Daoy (cell line): ENCODE results near the gene RSPH6A. TPM values are rescaled to one million over a fixed set of nuclear protein-coding genes. Genes with fewer than 3 reads are reported as not detected.
A peak's percentile ranks its signal among the peaks of the same experiment; 100 is the strongest.
"Not testable (repeated sequence)": the region's sequence is repeated elsewhere in the genome, so short reads cannot be mapped to it uniquely, and the experiment has no call there.

Source experiments
- DNase-seq: peaks from one replicate; pipeline ENCODE4 v3.0.0-alpha.2; 2015; ENCODE audit warnings: low read depth
- total RNA-seq: library from RNA; depleted of rRNA; stranded (reverse); fragments of >200 nt; shearing (Covaris generic); gene quantifications from 2 replicates; pipeline ENCODE4 v1.2.3, GENCODE V29; 2014

RSPH6A gene
- total RNA-seq, 1 experiment from 2014 or later, result 0.06 TPM

DNA sequence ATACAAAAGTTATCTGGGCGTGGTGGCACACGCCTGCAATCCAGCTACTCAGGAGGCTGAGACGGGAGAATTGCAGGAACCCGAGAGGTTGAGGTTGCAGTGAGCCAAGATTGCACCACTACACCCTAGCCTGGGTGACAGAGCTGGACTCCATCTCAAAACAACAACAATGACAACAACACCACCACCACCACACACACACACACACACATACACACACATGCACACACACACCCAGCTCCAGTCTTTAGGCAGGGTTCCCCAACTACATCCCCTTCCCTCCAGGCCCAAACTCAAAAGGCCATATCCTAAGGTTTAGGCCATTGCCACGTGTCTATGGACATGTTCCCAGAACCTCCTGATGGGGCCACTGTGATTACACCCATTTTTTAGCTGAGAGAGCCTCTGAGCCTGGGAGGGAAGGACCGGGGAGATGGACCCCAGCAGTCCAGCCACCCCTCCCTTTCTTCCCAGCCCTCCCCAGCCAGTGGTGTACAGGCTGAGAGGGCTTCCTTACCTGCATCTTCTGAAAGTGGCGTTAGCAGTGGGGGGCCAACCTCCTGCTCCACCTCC lies 13.4 kb downstream of the RSPH6A start:
- no peak for DNase-seq

GRCh38 chr19:45800070-45800553 lies 15.0 kb downstream of the RSPH6A start:
- peak; percentile 68 for DNase-seq

DNA sequence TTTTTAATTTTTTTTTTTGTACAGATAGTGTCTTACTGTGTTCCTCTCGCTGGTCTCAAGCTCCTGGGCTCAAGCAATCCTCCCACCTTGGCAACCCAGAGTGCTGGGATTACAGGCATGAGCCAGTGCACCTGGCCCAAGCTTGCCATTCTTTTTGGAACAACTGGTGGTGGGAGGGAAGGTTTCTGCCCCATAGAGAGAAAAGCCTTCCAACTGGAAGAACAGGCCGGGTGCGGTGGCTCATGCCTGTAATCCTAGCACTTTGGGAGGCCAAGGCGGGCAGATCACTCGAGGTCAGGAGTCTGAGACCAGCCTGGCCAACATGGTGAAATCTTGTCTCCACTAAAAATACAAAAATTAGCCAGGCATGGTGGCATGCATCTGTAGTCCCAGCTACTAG lies 15.6 kb downstream of the RSPH6A start:
- DNase-seq, result not testable (repeated sequence)

DNA sequence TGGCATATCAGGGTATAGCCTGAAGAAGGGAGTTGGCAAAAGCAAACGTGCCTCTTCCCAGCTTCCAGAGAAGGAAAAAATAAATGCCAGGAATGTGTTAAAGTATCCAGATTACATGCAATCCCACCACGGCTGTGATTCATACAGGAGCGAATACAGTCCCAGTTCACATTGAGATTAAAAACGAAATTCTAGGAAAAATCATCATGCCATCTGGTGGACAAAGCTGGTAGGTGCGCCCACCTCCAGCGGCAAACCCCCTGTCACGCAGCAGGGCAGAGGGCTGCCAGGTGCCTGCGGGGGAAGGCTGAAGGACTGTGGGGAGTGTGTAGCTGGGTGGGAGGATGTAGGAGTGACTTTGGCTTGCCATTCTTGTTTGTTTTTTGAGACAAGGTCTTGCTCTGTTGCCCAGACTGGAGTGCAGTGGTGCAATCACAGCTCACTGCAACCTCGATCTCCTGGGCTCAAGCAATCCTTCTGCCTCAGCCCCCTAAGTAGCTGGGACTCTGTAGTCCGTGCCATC lies 16.1 kb downstream of the RSPH6A start:
- peak; percentile 73 for DNase-seq

- DNase-seq, result no peak
These were observed 20.5 kb downstream of the RSPH6A start for GRCh38 chr19:45794627-45795026.

GRCh38 chr19:45793876-45794275 lies 21.2 kb downstream of the RSPH6A start:
- DNase-seq, result no peak

- DNase-seq, result no peak
These were observed 21.9 kb downstream of the RSPH6A start for GRCh38 chr19:45793178-45793564.

DNA sequence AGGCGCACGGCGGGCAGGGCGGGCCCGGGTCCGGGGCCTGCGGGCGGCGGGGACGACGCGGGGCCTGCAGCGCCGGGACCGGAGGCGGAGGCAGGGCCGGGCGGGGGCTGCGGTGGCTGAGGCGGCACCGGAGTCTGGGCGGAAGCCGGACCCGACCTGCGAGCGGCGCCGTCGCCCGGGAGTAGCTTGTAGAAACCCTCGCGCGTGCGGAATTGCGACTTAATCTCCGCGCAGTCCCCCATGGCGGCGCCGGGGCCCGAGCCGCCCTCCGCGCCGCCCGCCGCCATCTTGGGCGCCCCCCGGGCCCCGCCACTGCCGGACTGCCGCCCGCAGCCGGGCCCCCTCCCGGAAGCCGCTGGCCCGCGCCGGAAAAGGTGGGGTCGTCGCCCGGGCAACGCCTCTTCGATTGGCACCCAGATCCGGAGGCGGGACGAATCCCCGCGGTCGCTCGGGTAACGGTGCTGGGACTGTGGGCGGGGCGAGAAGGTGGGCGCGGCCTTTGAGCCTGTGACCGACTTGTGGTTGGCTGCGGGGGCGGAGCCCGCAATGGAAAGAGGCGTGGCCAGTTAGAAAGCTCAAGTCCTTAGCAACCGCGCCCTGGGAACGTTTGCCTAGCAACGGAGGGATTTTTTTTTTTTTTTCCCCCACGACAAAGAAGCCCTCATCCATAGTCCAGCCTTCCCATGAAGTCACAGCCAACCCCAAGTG lies 22.5 kb downstream of the RSPH6A start, which contains the start of gene DMWD:
Gene DMWD (minus strand): TSS at position 376 of the 708 bp plus-strand sequence. CDS start 89 bp downstream, at position 287.
- DNase-seq, result peak; percentile 100

DNA sequence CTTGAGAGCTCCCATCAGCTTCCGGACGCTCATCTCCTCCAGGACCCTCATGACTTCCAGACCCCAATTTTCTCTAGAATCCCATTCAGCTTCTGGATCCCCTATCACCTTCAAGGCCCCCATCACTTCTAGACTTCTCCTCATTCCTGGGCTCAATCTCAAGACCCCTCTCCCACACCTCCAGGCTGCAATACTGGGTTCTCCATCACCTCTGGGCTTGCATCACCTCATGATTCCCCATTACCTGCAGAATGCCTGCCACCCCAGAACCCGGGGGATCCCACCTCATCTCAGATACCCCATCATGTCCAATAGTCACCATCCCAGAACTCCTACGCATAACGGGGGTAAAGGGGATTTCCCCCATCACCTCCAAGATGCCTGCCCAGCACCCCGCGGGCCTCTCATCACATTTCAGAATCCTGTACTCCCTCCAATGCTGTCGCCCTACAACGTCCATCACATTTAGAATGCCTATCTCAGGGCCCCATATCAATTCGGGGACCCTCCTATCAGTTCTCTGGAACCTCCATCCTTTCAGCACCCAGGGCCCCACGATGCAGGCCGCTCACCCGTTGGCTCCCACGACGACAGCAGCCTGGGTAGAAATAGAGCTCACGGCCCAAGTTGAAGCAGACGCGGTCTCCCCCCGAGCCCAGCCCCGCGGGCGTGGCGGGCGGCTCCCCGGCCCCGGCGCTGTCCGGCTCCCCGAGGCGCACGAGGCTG lies 23.2 kb downstream of the RSPH6A start:
- no peak for DNase-seq

GRCh38 chr19:45790942-45791341 lies 24.2 kb downstream of the RSPH6A start:
- no peak for DNase-seq

GRCh38 chr19:45789035-45789786 lies 25.9 kb downstream of the RSPH6A start:
- no peak for DNase-seq

DNA sequence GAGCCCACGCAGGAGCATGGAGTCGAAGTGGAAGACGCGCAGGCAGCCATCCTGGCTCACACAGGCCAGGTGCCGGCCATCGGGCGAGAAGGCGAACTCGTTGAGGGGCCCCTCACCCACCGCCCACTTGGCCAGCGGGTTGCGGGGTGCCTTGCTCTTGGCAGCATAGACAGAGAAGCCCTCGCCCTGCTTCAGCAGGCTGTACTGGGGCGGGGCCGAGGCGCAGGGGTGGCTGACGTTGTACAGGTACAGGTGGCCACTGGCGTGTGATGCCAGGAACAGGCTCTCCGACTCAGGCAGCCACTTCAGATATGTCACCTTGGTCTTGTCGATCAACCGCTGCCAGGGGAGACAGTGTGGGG lies 28.6 kb downstream of the RSPH6A start:
- DNase-seq, result peak; percentile 2

DNA sequence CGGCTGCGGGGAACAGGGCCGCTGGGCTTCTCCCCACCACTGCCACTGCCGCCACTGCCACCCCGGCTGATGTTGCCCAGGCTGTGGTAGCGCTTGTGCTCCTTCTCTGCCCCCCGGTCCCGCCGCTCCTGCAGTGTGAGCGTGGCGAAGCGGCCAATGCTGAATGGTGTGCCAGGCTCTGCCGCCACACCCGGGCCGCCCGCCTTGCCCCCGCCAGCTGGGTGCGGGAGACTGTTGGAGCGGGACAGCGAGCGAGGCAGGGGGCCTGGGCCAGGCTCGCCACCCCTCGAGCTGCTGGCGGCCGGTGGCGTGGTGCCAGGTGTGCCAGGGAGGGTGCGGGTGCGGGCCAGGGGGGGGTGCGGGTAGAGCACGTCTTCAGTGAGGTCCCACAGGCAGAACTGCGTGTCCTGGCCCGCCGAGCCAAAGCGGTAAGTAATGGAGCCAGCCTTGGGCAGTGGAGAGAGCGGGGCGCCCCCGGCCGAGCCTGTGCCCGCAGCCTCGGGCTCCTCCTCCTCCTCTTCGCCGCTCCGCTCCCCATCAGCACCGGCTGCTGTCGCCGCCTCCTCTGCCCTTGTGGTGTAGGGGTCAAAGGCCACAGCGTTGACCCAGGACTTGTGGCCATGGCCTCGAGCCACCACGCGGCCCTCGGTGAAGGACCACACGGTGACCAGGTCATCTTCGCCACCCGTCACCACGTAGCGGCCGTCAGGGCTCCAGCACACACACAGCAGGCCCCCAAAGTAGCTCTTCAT lies 29.2 kb downstream of the RSPH6A start:
- no peak for DNase-seq

GRCh38 chr19:45785097-45785496 lies 30.0 kb downstream of the RSPH6A start:
- no peak for DNase-seq

- DNase-seq, result no peak
These were observed 31.0 kb downstream of the RSPH6A start for GRCh38 chr19:45784096-45784495.

DNA sequence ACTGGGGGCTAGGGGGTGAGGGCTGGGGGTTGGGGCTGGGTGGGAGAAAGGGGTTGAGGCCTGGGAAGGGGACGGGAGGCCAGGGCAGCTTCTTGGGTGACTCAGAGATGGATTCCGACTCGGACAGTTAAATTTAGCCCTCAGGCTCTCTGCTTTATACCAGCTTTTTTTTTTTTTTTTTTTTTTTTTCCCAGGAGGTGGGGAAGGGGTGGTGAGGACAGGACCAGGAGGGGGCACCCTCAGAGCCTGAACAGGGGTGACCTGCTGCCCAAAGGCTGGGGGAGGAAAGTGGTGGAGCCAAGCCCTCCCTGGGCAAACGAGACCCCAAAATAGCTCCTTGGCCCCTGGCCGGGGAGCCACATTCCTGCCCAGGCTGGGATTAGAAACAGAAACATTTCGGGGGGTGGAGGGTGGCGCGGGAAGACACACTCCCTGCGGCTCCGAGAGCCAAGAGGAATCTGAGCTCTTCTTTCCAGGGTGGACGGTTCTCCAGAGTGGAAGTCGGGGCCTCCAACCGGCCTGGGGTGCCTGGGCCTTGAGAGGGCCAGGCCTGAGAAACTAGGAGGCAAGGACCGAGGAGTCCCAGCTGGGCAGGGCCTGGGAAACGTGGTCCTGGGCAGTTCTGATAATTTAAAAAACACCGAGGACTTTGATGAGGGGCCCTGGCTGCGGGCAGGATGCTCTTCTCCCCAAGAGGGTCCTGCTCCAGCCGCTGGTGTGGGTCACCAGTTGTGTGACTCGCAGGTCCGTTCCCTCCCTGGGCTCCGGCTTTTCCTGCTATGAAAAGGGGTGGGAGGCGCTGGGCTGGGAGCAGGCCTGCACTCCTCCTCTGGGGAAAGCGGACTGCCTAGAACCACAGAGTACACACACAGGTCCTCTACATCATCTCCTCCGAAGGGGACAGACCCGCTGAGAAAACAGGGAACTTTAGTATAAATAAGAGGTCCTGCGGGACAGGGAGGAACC lies 32.0 kb downstream of the RSPH6A start:
- DNase-seq, result peak; percentile 49

DNA sequence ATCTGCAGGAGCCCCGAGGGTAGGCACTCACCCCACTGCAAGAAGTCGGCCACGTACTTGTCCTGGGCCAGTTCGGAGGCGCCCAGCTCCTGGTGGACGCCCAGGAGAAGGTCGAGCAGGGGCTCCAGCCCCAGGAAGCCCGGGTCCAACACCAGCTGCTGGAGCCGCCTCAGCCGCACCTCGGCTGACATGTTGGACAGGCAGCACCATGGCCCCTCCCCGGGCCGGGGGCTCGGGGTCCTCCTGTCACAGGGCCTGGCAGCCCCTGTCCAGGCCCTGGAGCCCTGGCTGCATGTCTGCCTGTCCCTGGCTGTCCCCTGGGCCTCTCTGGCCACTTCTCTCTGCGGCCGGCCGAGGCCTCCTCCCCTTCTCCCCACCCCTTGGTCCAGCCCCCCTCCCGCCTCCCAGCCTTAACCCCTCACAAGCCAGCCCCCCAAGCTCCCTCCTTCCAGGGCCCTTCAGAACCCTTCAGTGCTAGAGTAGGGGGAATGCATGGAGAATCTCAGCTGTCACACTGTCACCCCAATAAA lies 32.9 kb downstream of the RSPH6A start, which contains the start of gene DMPK:
Gene DMPK (minus strand): TSS at position 329 of the 530 bp plus-strand sequence. CDS start 138 bp downstream, at position 191.
- no peak for DNase-seq

DNA sequence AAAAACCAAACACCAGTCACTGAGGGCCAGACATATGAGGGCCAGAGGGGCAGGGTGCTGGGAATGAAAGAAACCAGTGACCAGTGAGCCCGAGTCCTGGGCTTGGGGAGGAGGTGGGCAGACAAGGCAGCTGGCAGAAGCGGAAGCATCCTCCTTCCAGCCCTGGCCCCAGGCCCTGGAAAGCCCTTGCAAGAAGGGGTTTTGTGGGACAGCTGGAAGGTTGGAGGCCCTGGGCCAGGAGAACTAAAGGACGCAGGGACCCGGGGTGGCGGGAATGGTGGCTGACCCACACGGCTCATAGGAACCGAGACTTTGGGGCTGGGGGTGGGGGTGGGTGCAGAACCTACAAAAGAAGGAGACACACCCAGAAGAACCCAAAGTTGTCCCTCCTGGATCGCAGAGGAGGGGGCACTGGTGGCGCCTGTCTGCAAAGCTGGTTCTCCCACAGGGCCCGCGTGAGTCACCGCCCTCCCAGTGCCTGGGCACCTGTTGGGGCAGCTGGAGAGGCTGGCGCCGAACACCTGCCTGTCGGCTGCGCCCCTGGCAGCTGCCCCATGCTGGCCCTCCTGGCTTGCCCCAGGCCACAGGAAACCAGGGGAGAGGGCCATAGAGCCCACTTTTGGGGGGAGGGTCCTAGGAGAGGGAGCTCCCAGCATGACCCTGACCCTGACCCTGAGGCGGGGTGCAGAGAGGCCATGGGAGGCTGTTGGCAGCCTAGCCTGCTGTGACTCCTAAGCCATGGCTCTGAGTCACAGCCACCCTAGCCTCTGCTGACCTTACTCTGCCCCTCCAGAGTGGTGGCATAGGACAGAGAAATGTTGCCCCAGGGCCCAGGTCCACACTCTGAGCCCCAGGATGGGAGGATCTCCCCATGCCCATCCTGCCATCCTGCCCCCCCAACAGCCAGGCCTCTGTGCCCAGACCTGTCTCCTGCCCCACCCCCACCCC lies 33.6 kb downstream of the RSPH6A start:
- DNase-seq, result no peak
